Left renal cortex interstitium (tissue), 4 donors: ENCODE data around the gene TRDMT1. TPM values are rescaled to one million over a fixed set of nuclear protein-coding genes. Genes with fewer than 3 reads are reported as not detected.

Source experiments
- DNase-seq, 4 donors: peaks; one replicate each; pipeline ENCODE4 v3.0.0-alpha.2; 2013; ENCODE audit warnings: low read depth in 4 of 4, low spot score in 2 of 4, missing footprints in 1 of 4
- polyA plus RNA-seq, 4 donors: library from polyadenylated mRNA; unstranded; fragments of 120-200 nt; gene quantifications; one replicate each; pipeline ENCODE4 v1.2.1, GENCODE V29; 2013; ENCODE audit not compliant: insufficient read length in 4 of 4

TRDMT1 gene
- polyA plus RNA-seq, result 10 to 100 TPM in 2 of 4 donors, 1 to 10 TPM in 2; 8.2 to 13.0 (median 10.4) TPM

GRCh38 chr10:17200912-17201793, at the start of gene TRDMT1:
TSS of gene TRDMT1 (minus strand) at chr10:17201672. CDS start at chr10:17201634, 38 bp downstream.
- peak; percentile 81 to 88 (median 82) for DNase-seq

GRCh38 chr10:17250736-17251135, 49.3 kb upstream of the TRDMT1 start:
- DNase-seq, result no peak

- DNase-seq, result no peak
These were observed 48.3 kb upstream of the TRDMT1 start for GRCh38 chr10:17249820-17250219.

- no peak for DNase-seq
These were observed 47.5 kb upstream of the TRDMT1 start for GRCh38 chr10:17248964-17249363.

- no peak for DNase-seq
These were observed 45.7 kb upstream of the TRDMT1 start for GRCh38 chr10:17247210-17247609.

- DNase-seq, result no peak
These were observed 43.4 kb upstream of the TRDMT1 start for GRCh38 chr10:17244700-17245365.

GRCh38 chr10:17241611-17242333, 40.3 kb upstream of the TRDMT1 start:
- DNase-seq, result no peak

- no peak for DNase-seq
These were observed 39.1 kb upstream of the TRDMT1 start for GRCh38 chr10:17240616-17241015.

GRCh38 chr10:17240096-17240495, 38.6 kb upstream of the TRDMT1 start:
- no peak for DNase-seq

- no peak for DNase-seq
These were observed 38.0 kb upstream of the TRDMT1 start for GRCh38 chr10:17239345-17240085.

- no peak for DNase-seq
These were observed 37.2 kb upstream of the TRDMT1 start for GRCh38 chr10:17238445-17239291.

- no peak for DNase-seq
These were observed 36.5 kb upstream of the TRDMT1 start for GRCh38 chr10:17237915-17238444.

- DNase-seq, result no peak
These were observed 35.7 kb upstream of the TRDMT1 start for GRCh38 chr10:17237149-17237527.

- DNase-seq, result no peak
These were observed 35.1 kb upstream of the TRDMT1 start for GRCh38 chr10:17236468-17237148.

GRCh38 chr10:17235136-17235535, 33.7 kb upstream of the TRDMT1 start:
- no peak for DNase-seq

- no peak for DNase-seq
These were observed 33.0 kb upstream of the TRDMT1 start for GRCh38 chr10:17234431-17234945.

- DNase-seq, result no peak
These were observed 32.0 kb upstream of the TRDMT1 start for GRCh38 chr10:17233286-17233991.
